Activated T-cell treated with anti-CD3 and anti-CD28 coated beads, Interleukin-2, amount 50 U/mL, for 72 hours (primary cell): Measurements from ENCODE around the gene ZNF277. TPM values are rescaled to one million over a fixed set of nuclear protein-coding genes. Genes with fewer than 3 reads are reported as not detected.

Experiments
- ATAC-seq, 2 donors: fragments of 150-1000 bp; cut with Tn5 transposase; replicated peaks in 1 of 2; 2 replicates each; pipeline ENCODE4 v1.10.0; 2021; ENCODE audit warnings: moderate library complexity in 2 of 2, mild to moderate bottlenecking in 1 of 2
- DNase-seq, 2 donors: peaks; one replicate each; pipeline ENCODE4 v3.0.0; 2021 to 2022; ENCODE audit warnings: mixed read lengths in 1 of 2
- H3K27ac Mint-ChIP-seq: one replicate; pipeline ENCODE4 v1.8.0; 2022; ENCODE audit warnings: mild to moderate bottlenecking, moderate library complexity, mixed read lengths
- H3K27me3 Mint-ChIP-seq: one replicate; pipeline ENCODE4 v1.8.0; 2022; ENCODE audit warnings: low read depth, mixed read lengths
- H3K36me3 Mint-ChIP-seq, 2 donors: one replicate each; pipeline ENCODE4 v1.8.0; 2022; ENCODE audit warnings: mixed read lengths in 2 of 2, mild to moderate bottlenecking in 1 of 2; ENCODE audit not compliant: insufficient read depth in 2 of 2
- H3K4me1 Mint-ChIP-seq: one replicate; pipeline ENCODE4 v1.8.0; 2022; ENCODE audit warnings: low read depth, mixed read lengths
- H3K4me3 Mint-ChIP-seq, 2 donors: one replicate each; pipeline ENCODE4 v1.8.0; 2022; ENCODE audit warnings: mild to moderate bottlenecking in 2 of 2, mixed read lengths in 2 of 2, moderate library complexity in 2 of 2
- H3K9me3 Mint-ChIP-seq, 2 donors: one replicate each; pipeline ENCODE4 v1.8.0; 2022; ENCODE audit warnings: mixed read lengths in 2 of 2
- total RNA-seq, 2 donors: library from RNA; stranded (reverse); gene quantifications; one replicate each; pipeline ENCODE4 v1.2.3, GENCODE V29; 2022

ZNF277 gene
- total RNA-seq, 2 donors from 2014 or later, result 26.4 to 34.3 TPM

GRCh38 chr7:112346381-112347060, 140.0 kb downstream of the ZNF277 start:
- Mint-ChIP-seq H3K27ac (no peak overlapping the region), H3K4me3 (no peak overlapping the region), H3K9me3 (peaks cover 4 to 11% of the 10 kb centered on the region in 2 donors), H3K4me1 (peaks cover 7% of the 10 kb centered on the region), H3K27me3 (no peaks in the 10 kb centered on the region), H3K36me3 (peaks cover 8 to 13% of the 10 kb centered on the region in 2 donors)
- DNase-seq, result no peak
- ATAC-seq, result no peak

GRCh38 chr7:112347088-112347487, 140.6 kb downstream of the ZNF277 start:
- Mint-ChIP-seq H3K4me3 (no peak overlapping the region), H3K4me1 (peaks cover 7% of the 10 kb centered on the region), H3K36me3 (peaks cover 8 to 13% of the 10 kb centered on the region in 2 donors), H3K9me3 (peaks cover 4 to 11% of the 10 kb centered on the region in 2 donors), H3K27me3 (no peaks in the 10 kb centered on the region), H3K27ac (no peak overlapping the region)
- ATAC-seq (no peak), DNase-seq (no peak)

- DNase-seq, result no peak
- ATAC-seq, result no peak
- Mint-ChIP-seq H3K9me3 (peaks cover 4 to 10% of the 10 kb centered on the region in 2 donors), H3K27me3 (peaks cover 13% of the 10 kb centered on the region), H3K36me3 (peaks cover 2 to 5% of the 10 kb centered on the region in 2 donors), H3K27ac (no peak overlapping the region), H3K4me1 (peaks cover 7% of the 10 kb centered on the region), H3K4me3 (no peak overlapping the region)
Observed at GRCh38 chr7:112350585-112350984, 144.1 kb downstream of the ZNF277 start.

- Mint-ChIP-seq H3K4me1 (no peaks in the 10 kb centered on the region), H3K36me3 (no peaks in the 10 kb centered on the region), H3K27me3 (peaks cover 16% of the 10 kb centered on the region), H3K27ac (no peak overlapping the region), H3K9me3 (no peaks in the 10 kb centered on the region), H3K4me3 (no peak overlapping the region)
- DNase-seq (no peak), ATAC-seq (no peak)
Observed at GRCh38 chr7:112356596-112356995, 150.1 kb downstream of the ZNF277 start.

GRCh38 chr7:112357136-112357535, 150.6 kb downstream of the ZNF277 start:
- Mint-ChIP-seq H3K36me3 (no peaks in the 10 kb centered on the region), H3K27ac (no peak overlapping the region), H3K4me1 (no peaks in the 10 kb centered on the region), H3K9me3 (no peaks in the 10 kb centered on the region), H3K27me3 (peaks cover 16% of the 10 kb centered on the region), H3K4me3 (no peak overlapping the region)
- ATAC-seq (no peak), DNase-seq (no peak)

GRCh38 chr7:112358513-112358912, 152.0 kb downstream of the ZNF277 start:
- Mint-ChIP-seq H3K27me3 (peaks cover 16% of the 10 kb centered on the region), H3K27ac (no peak overlapping the region), H3K9me3 (no peaks in the 10 kb centered on the region), H3K36me3 (no peaks in the 10 kb centered on the region), H3K4me1 (no peaks in the 10 kb centered on the region), H3K4me3 (no peak overlapping the region)
- DNase-seq (no peak), ATAC-seq (no peak)

GRCh38 chr7:112359086-112359485, 152.6 kb downstream of the ZNF277 start:
- H3K27me3 Mint-ChIP-seq, result peaks cover 16% of the 10 kb centered on the region
- H3K9me3 Mint-ChIP-seq, result no peaks in the 10 kb centered on the region
- no peak overlapping the region for H3K4me3 Mint-ChIP-seq

GRCh38 chr7:112360681-112361080, 154.2 kb downstream of the ZNF277 start:
- Mint-ChIP-seq H3K27ac (no peak overlapping the region), H3K36me3 (no peaks in the 10 kb centered on the region), H3K4me3 (no peak overlapping the region), H3K9me3 (no peaks in the 10 kb centered on the region), H3K27me3 (peaks cover 2% of the 10 kb centered on the region), H3K4me1 (no peaks in the 10 kb centered on the region)
- DNase-seq, result no peak
- ATAC-seq, result no peak

More at GRCh38 chr7:112359086-112359485, 152.6 kb downstream of the ZNF277 start:
- H3K27ac Mint-ChIP-seq, result no peak overlapping the region
- ATAC-seq (no peak), DNase-seq (no peak)
- H3K4me1 Mint-ChIP-seq, result no peaks in the 10 kb centered on the region
- H3K36me3 Mint-ChIP-seq, result no peaks in the 10 kb centered on the region

- Mint-ChIP-seq H3K27me3 (no peaks in the 10 kb centered on the region), H3K36me3 (no peaks in the 10 kb centered on the region), H3K4me1 (no peaks in the 10 kb centered on the region), H3K9me3 (no peaks in the 10 kb centered on the region), H3K27ac (no peak overlapping the region), H3K4me3 (no peak overlapping the region)
- no peak for DNase-seq
- ATAC-seq, result no peak
Observed at GRCh38 chr7:112361154-112361553, 154.7 kb downstream of the ZNF277 start.

GRCh38 chr7:112362053-112362650, 155.7 kb downstream of the ZNF277 start:
- DNase-seq (no peak), ATAC-seq (no peak)
- no peaks in the 10 kb centered on the region for H3K36me3 Mint-ChIP-seq
- no peaks in the 10 kb centered on the region for H3K9me3 Mint-ChIP-seq
- H3K27ac Mint-ChIP-seq, result no peak overlapping the region
- H3K4me1 Mint-ChIP-seq, result no peaks in the 10 kb centered on the region
- no peak overlapping the region for H3K4me3 Mint-ChIP-seq
- no peaks in the 10 kb centered on the region for H3K27me3 Mint-ChIP-seq

- no peaks in the 10 kb centered on the region for H3K27me3 Mint-ChIP-seq
- no peaks in the 10 kb centered on the region for H3K9me3 Mint-ChIP-seq
- no peaks in the 10 kb centered on the region for H3K4me1 Mint-ChIP-seq
- DNase-seq (no peak), ATAC-seq (no peak)
- no peaks in the 10 kb centered on the region for H3K36me3 Mint-ChIP-seq
- H3K4me3 Mint-ChIP-seq, result no peak overlapping the region
- no peak overlapping the region for H3K27ac Mint-ChIP-seq
Observed at GRCh38 chr7:112362731-112363131, 156.2 kb downstream of the ZNF277 start.

GRCh38 chr7:112364388-112364787, 157.9 kb downstream of the ZNF277 start:
- Mint-ChIP-seq H3K9me3 (no peaks in the 10 kb centered on the region), H3K27me3 (no peaks in the 10 kb centered on the region), H3K4me1 (no peaks in the 10 kb centered on the region), H3K4me3 (no peak overlapping the region), H3K36me3 (no peaks in the 10 kb centered on the region), H3K27ac (no peak overlapping the region)
- no peak for DNase-seq
- ATAC-seq, result no peak

- ATAC-seq, result no peak
- Mint-ChIP-seq H3K4me1 (no peaks in the 10 kb centered on the region), H3K36me3 (no peaks in the 10 kb centered on the region), H3K4me3 (no peak overlapping the region), H3K27me3 (no peaks in the 10 kb centered on the region), H3K9me3 (no peaks in the 10 kb centered on the region), H3K27ac (no peak overlapping the region)
- DNase-seq, result no peak
Observed at GRCh38 chr7:112365551-112365950, 159.1 kb downstream of the ZNF277 start.

- DNase-seq, result no peak
- no peaks in the 10 kb centered on the region for H3K27me3 Mint-ChIP-seq
- H3K4me1 Mint-ChIP-seq, result no peaks in the 10 kb centered on the region
- H3K4me3 Mint-ChIP-seq, result no peak overlapping the region
- H3K9me3 Mint-ChIP-seq, result no peaks in the 10 kb centered on the region
- H3K36me3 Mint-ChIP-seq, result no peaks in the 10 kb centered on the region
- H3K27ac Mint-ChIP-seq, result no peak overlapping the region
- ATAC-seq, result no peak
Observed at GRCh38 chr7:112366886-112367285, 160.4 kb downstream of the ZNF277 start.
